ENCODE data around the gene TMEM204. TPM values are rescaled to one million over a fixed set of nuclear protein-coding genes. Genes with fewer than 3 reads are reported as not detected.
"Not testable (repeated sequence)": the region's sequence is repeated elsewhere in the genome, so short reads cannot be mapped to it uniquely, and the experiment has no call there.

The TMEM204 gene
- total and polyA plus RNA-seq, 7 experiments from 2014 or later: 26.3 to 186 (median 152) TPM

GRCh38 chr16:1581804-1582203 lies 48.3 kb downstream of the TMEM204 start:
- Histone ChIP-seq H3K36me3 (ENCODE audit: control insufficient read depth in 2 of 3, insufficient read depth in 3 of 3, low read length in 3 of 3) (no peaks in the 10 kb centered on the region), H3K4me1 (ENCODE audit: control insufficient read depth in 2 of 2, insufficient read depth in 2 of 2, low read length in 2 of 2) (no peaks in the 10 kb centered on the region), H3K27me3 (ENCODE audit: control insufficient read depth in 2 of 2, insufficient read depth in 2 of 2, low read length in 2 of 2) (no peaks in the 10 kb centered on the region), H3K4me3 (ENCODE audit: low read length) (no peak overlapping the region), H3K27ac (ENCODE audit: low read depth, low read length) (no peak overlapping the region), H3K9me3 (ENCODE audit: control insufficient read depth in 2 of 3, low read length in 3 of 3) (no peaks in the 10 kb centered on the region)
- Mint-ChIP-seq H3K36me3 (peaks cover 0 to 6% (median 0%) of the 10 kb centered on the region in 5 donors), H3K27me3 (no peaks in the 10 kb centered on the region), H3K27ac (no peak overlapping the region), H3K4me1 (no peaks in the 10 kb centered on the region), H3K9me3 (no peaks in the 10 kb centered on the region), H3K4me3 (no peak overlapping the region)
- intact Hi-C loops (cut with micrococcal nuclease): no loop called here
- CTCF ChIA-PET: no interaction called here
- DNase-seq (no peak), ATAC-seq (no peak)
- POLR2A ChIA-PET: no interaction called here

- Histone ChIP-seq H3K9me3 (ENCODE audit: control insufficient read depth in 2 of 3, low read length in 3 of 3) (no peaks in the 10 kb centered on the region), H3K4me3 (ENCODE audit: low read length) (no peak overlapping the region), H3K36me3 (ENCODE audit: control insufficient read depth in 2 of 3, insufficient read depth in 3 of 3, low read length in 3 of 3) (no peaks in the 10 kb centered on the region), H3K27me3 (ENCODE audit: control insufficient read depth in 2 of 2, insufficient read depth in 2 of 2, low read length in 2 of 2) (no peaks in the 10 kb centered on the region), H3K27ac (ENCODE audit: low read depth, low read length) (no peak overlapping the region), H3K4me1 (ENCODE audit: control insufficient read depth in 2 of 2, insufficient read depth in 2 of 2, low read length in 2 of 2) (no peaks in the 10 kb centered on the region)
- ATAC-seq (no peak), DNase-seq (no peak)
- Mint-ChIP-seq H3K4me3 (no peak overlapping the region), H3K9me3 (no peaks in the 10 kb centered on the region), H3K36me3 (peaks cover 0 to 6% (median 0%) of the 10 kb centered on the region in 5 donors), H3K4me1 (no peaks in the 10 kb centered on the region), H3K27ac (no peak overlapping the region), H3K27me3 (no peaks in the 10 kb centered on the region)
- POLR2A ChIA-PET: no interaction called here
- intact Hi-C loops (cut with micrococcal nuclease): no loop called here
- CTCF ChIA-PET: interaction anchor here (0.8 kb wide), 1 partner anchor 93 kb away, joined by 3 read pairs; no protein-coding TSS in a partner anchor
These were observed 49.7 kb downstream of the TMEM204 start for GRCh38 chr16:1583180-1583579.

GRCh38 chr16:1584926-1585484 lies 51.5 kb downstream of the TMEM204 start:
- H3K4me3 ChIP-seq (ENCODE audit: low read length): no peak overlapping the region
- CTCF ChIA-PET: no interaction called here
- no peaks in the 10 kb centered on the region for H3K4me1 Mint-ChIP-seq
- no peaks in the 10 kb centered on the region for H3K27me3 Mint-ChIP-seq
- no peak overlapping the region for H3K27ac ChIP-seq (ENCODE audit: low read depth, low read length)
- H3K36me3 Mint-ChIP-seq: peaks cover 0 to 6% (median 0%) of the 10 kb centered on the region in 5 donors
- no peaks in the 10 kb centered on the region for H3K36me3 ChIP-seq (ENCODE audit: control insufficient read depth in 2 of 3, insufficient read depth in 3 of 3, low read length in 3 of 3)
- no peak overlapping the region for H3K4me3 Mint-ChIP-seq
- intact Hi-C loops (cut with micrococcal nuclease): no loop called here
- POLR2A ChIA-PET: no interaction called here
- DNase-seq (no peak), ATAC-seq (no peak)
- H3K27me3 ChIP-seq (ENCODE audit: control insufficient read depth in 2 of 2, insufficient read depth in 2 of 2, low read length in 2 of 2): no peaks in the 10 kb centered on the region
- peak overlapping the region in 3 of 9 donors; percentile 0 to 78 (median 62) for H3K27ac Mint-ChIP-seq
- H3K4me1 ChIP-seq (ENCODE audit: control insufficient read depth in 2 of 2, insufficient read depth in 2 of 2, low read length in 2 of 2): no peaks in the 10 kb centered on the region
- no peaks in the 10 kb centered on the region for H3K9me3 ChIP-seq (ENCODE audit: control insufficient read depth in 2 of 3, low read length in 3 of 3)
- no peaks in the 10 kb centered on the region for H3K9me3 Mint-ChIP-seq

GRCh38 chr16:1590366-1590765 lies 56.9 kb downstream of the TMEM204 start:
- Mint-ChIP-seq H3K27me3 (no peaks in the 10 kb centered on the region), H3K36me3 (peaks cover 0 to 4% (median 0%) of the 10 kb centered on the region in 5 donors), H3K4me1 (peaks cover 0 to 3% (median 0%) of the 10 kb centered on the region in 7 donors), H3K27ac (peak overlapping the region in 1 of 9 donors; percentile 62), H3K4me3 (no peak overlapping the region), H3K9me3 (no peaks in the 10 kb centered on the region)
- Histone ChIP-seq H3K27me3 (ENCODE audit: control insufficient read depth in 2 of 2, insufficient read depth in 2 of 2, low read length in 2 of 2) (no peaks in the 10 kb centered on the region), H3K36me3 (ENCODE audit: control insufficient read depth in 2 of 3, insufficient read depth in 3 of 3, low read length in 3 of 3) (no peaks in the 10 kb centered on the region), H3K4me3 (ENCODE audit: low read length) (no peak overlapping the region), H3K27ac (ENCODE audit: low read depth, low read length) (no peak overlapping the region), H3K4me1 (ENCODE audit: control insufficient read depth in 2 of 2, insufficient read depth in 2 of 2, low read length in 2 of 2) (no peaks in the 10 kb centered on the region), H3K9me3 (ENCODE audit: control insufficient read depth in 2 of 3, low read length in 3 of 3) (no peaks in the 10 kb centered on the region)
- intact Hi-C loops (cut with micrococcal nuclease): no loop called here
- ChIA-PET CTCF (no interaction called here), POLR2A (no interaction called here)
- DNase-seq (no peak), ATAC-seq (no peak)

GRCh38 chr16:1590930-1591705 lies 57.7 kb downstream of the TMEM204 start:
- no peak overlapping the region for H3K27ac ChIP-seq (ENCODE audit: low read depth, low read length)
- no peaks in the 10 kb centered on the region for H3K36me3 ChIP-seq (ENCODE audit: control insufficient read depth in 2 of 3, insufficient read depth in 3 of 3, low read length in 3 of 3)
- Mint-ChIP-seq H3K4me3 (no peak overlapping the region), H3K36me3 (peaks cover 0 to 4% (median 0%) of the 10 kb centered on the region in 5 donors), H3K27ac (peak overlapping the region in 1 of 9 donors; percentile 28), H3K9me3 (no peaks in the 10 kb centered on the region), H3K27me3 (no peaks in the 10 kb centered on the region), H3K4me1 (peaks cover 0 to 3% (median 0%) of the 10 kb centered on the region in 7 donors)
- no peak overlapping the region for H3K4me3 ChIP-seq (ENCODE audit: low read length)
- no peaks in the 10 kb centered on the region for H3K4me1 ChIP-seq (ENCODE audit: control insufficient read depth in 2 of 2, insufficient read depth in 2 of 2, low read length in 2 of 2)
- CTCF ChIA-PET: no interaction called here
- DNase-seq: no peak
- POLR2A ChIA-PET: no interaction called here
- no peak for ATAC-seq
- no peaks in the 10 kb centered on the region for H3K9me3 ChIP-seq (ENCODE audit: control insufficient read depth in 2 of 3, low read length in 3 of 3)
- no peaks in the 10 kb centered on the region for H3K27me3 ChIP-seq (ENCODE audit: control insufficient read depth in 2 of 2, insufficient read depth in 2 of 2, low read length in 2 of 2)
- intact Hi-C loops (cut with micrococcal nuclease): no loop called here

GRCh38 chr16:1592446-1592845 lies 59.0 kb downstream of the TMEM204 start:
- no peaks in the 10 kb centered on the region for H3K9me3 ChIP-seq (ENCODE audit: control insufficient read depth in 2 of 3, low read length in 3 of 3)
- intact Hi-C loops (cut with micrococcal nuclease): no loop called here
- no peak for ATAC-seq
- ChIA-PET CTCF (no interaction called here), POLR2A (no interaction called here)
- Mint-ChIP-seq H3K4me3 (no peak overlapping the region), H3K27ac (no peak overlapping the region), H3K27me3 (no peaks in the 10 kb centered on the region), H3K4me1 (peaks cover 0 to 3% (median 0%) of the 10 kb centered on the region in 7 donors), H3K9me3 (no peaks in the 10 kb centered on the region), H3K36me3 (peaks cover 0 to 4% (median 0%) of the 10 kb centered on the region in 5 donors)
- H3K36me3 ChIP-seq (ENCODE audit: control insufficient read depth in 2 of 3, insufficient read depth in 3 of 3, low read length in 3 of 3): no peaks in the 10 kb centered on the region
- H3K27ac ChIP-seq (ENCODE audit: low read depth, low read length): no peak overlapping the region
- no peak overlapping the region for H3K4me3 ChIP-seq (ENCODE audit: low read length)
- H3K27me3 ChIP-seq (ENCODE audit: control insufficient read depth in 2 of 2, insufficient read depth in 2 of 2, low read length in 2 of 2): no peaks in the 10 kb centered on the region
- H3K4me1 ChIP-seq (ENCODE audit: control insufficient read depth in 2 of 2, insufficient read depth in 2 of 2, low read length in 2 of 2): no peaks in the 10 kb centered on the region
- no peak for DNase-seq

GRCh38 chr16:1595511-1595910 lies 62.0 kb downstream of the TMEM204 start:
- DNase-seq; H3K36me3 ChIP-seq (ENCODE audit: control insufficient read depth in 2 of 3, insufficient read depth in 3 of 3, low read length in 3 of 3); H3K4me1 Mint-ChIP-seq; H3K4me3 Mint-ChIP-seq; H3K9me3 Mint-ChIP-seq; H3K27me3 Mint-ChIP-seq; POLR2A ChIA-PET; H3K27me3 ChIP-seq (ENCODE audit: control insufficient read depth in 2 of 2, insufficient read depth in 2 of 2, low read length in 2 of 2); H3K36me3 Mint-ChIP-seq; H3K27ac Mint-ChIP-seq; H3K4me3 ChIP-seq (ENCODE audit: low read length); H3K9me3 ChIP-seq (ENCODE audit: control insufficient read depth in 2 of 3, low read length in 3 of 3); CTCF ChIA-PET; H3K27ac ChIP-seq (ENCODE audit: low read depth, low read length); intact Hi-C loops (cut with micrococcal nuclease); H3K4me1 ChIP-seq (ENCODE audit: control insufficient read depth in 2 of 2, insufficient read depth in 2 of 2, low read length in 2 of 2): not testable (repeated sequence)
- ATAC-seq: peak; percentile 26
